ENCODE results near the gene TMEM126B.
A peak's percentile ranks its signal among the peaks of the same experiment; 100 is the strongest.

Gene TMEM126B

GRCh38 chr11:85685125-85685819 is 56.9 kb downstream of the TMEM126B start:
- DNase-seq = peak; percentile 44 to 84

- peak; percentile 87 to 97 for DNase-seq
These were observed 57.5 kb downstream of the TMEM126B start, which contains the start of gene CCDC89 for GRCh38 chr11:85685820-85686459. Gene CCDC89 (minus strand): TSS chr11:85686195. CDS start chr11:85686130, 65 bp downstream.
